ENCODE results near the gene UHRF2.

GRCh38 chr9:6535594-6535993 lies 122.6 kb downstream of the UHRF2 start:
- no peak for TF ChIP-seq CTCF (IDR thresholded peaks at IDR 0.05)
- TF ChIP-seq POLR2A (IDR thresholded peaks at IDR 0.05): no peak
- no peak for TF ChIP-seq POLR2AphosphoS5 (IDR thresholded peaks at IDR 0.05)

All from breast epithelium (tissue), 3 donors.